Loucy (cell line): ENCODE data around the gene PTGDS.

ENCODE experiments used
- CTCF ChIP-seq: fragments of 200-600 bp; sonication (generic); conservative IDR thresholded peaks from 2 replicates; pipeline ENCODE4 v1.5.1; 2014; ENCODE audit warnings: mild to moderate bottlenecking, antibody characterized with exemption, low read length
- EZH2phosphoT487 ChIP-seq: fragments of 200-600 bp; IDR thresholded peaks from 2 replicates; pipeline ENCODE4 v1.6.1; 2018; ENCODE audit warnings: antibody characterized with exemption, mild to moderate bottlenecking, moderate library complexity, borderline replicate concordance

- no peak for TF ChIP-seq CTCF
- TF ChIP-seq EZH2phosphoT487 = no peak
These were observed 43.7 kb downstream of the PTGDS start for GRCh38 chr9:137020771-137021567.
